ENCODE measurements around the gene KIAA0513. TPM values are rescaled to one million over a fixed set of nuclear protein-coding genes. Genes with fewer than 3 reads are reported as not detected.

Gene KIAA0513
- total RNA-seq, 1 donor from 2014 or later = 21.7 TPM

DNA sequence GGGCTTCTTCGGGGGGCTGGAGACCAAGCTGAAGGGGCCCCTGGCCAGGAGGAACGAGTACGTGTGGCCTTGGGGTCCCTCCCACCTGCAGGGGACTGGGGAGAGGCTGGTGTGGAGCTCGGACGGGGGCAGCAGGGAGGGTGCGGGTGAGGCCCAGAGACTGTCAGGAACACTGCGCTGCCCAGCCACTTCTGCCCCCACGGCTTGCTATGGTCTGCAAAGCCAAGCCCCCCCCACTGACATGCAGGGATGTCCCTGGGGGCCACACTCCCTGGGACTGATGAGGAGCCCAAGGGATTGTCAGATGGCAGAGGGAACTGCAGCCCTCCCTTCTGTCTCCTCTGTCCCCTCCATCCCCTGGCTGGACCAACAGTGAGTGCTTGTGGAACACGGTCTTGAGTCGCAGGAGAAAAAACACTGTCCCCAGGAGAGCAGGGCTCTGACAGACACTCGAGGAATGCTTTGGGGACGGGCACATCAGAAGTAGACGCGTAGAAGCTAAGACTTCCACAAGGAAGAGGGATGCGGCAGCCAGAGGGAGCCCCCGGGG is 50.1 kb downstream of the KIAA0513 start:
- H3K36me3 ChIP-seq = peaks cover 44% of the 10 kb centered on the region
- ATAC-seq (no peak), DNase-seq (no peak)
- H3K4me3 ChIP-seq = no peak overlapping the region
- intact Hi-C loops (cut with DNase I) = no loop called here
- H3K27ac ChIP-seq = no peak overlapping the region
- H3K9me3 ChIP-seq = no peaks in the 10 kb centered on the region
- peaks cover under 1% of the 10 kb centered on the region for H3K4me1 ChIP-seq
- TF ChIP-seq, protein P1, sequence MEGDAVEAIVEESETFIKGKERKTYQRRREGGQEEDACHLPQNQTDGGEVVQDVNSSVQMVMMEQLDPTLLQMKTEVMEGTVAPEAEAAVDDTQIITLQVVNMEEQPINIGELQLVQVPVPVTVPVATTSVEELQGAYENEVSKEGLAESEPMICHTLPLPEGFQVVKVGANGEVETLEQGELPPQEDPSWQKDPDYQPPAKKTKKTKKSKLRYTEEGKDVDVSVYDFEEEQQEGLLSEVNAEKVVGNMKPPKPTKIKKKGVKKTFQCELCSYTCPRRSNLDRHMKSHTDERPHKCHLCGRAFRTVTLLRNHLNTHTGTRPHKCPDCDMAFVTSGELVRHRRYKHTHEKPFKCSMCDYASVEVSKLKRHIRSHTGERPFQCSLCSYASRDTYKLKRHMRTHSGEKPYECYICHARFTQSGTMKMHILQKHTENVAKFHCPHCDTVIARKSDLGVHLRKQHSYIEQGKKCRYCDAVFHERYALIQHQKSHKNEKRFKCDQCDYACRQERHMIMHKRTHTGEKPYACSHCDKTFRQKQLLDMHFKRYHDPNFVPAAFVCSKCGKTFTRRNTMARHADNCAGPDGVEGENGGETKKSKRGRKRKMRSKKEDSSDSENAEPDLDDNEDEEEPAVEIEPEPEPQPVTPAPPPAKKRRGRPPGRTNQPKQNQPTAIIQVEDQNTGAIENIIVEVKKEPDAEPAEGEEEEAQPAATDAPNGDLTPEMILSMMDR (IDR thresholded peaks at IDR 0.05) = no peak
- no peaks in the 10 kb centered on the region for H3K27me3 ChIP-seq

DNA sequence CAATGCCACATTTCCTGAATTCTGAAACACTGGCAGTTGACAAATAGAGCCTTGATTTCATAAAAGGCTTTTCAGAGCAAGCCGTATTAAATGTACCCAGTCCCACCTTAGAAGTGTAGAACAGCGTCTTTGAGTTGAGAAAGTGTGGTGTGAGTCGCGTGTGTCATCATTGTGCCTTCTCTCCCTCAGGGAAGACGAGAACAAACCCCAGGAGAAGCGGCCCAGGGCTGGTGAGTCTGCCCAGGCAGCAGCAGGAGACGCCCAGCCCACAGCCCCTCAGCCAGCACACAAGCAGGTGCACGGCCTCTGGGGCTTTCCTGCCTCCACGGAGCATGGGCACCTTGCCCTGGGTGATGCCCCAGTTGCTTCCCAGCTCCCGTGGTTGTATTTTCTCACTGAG is 50.6 kb downstream of the KIAA0513 start:
- Histone ChIP-seq H3K9me3 (no peaks in the 10 kb centered on the region), H3K4me1 (no peaks in the 10 kb centered on the region), H3K27ac (no peak overlapping the region), H3K4me3 (no peak overlapping the region), H3K36me3 (peaks cover 39% of the 10 kb centered on the region), H3K27me3 (no peaks in the 10 kb centered on the region)
- no peak for ATAC-seq
- intact Hi-C loops (cut with DNase I) = no loop called here
- DNase-seq = no peak
- TF ChIP-seq, protein P1 (IDR thresholded peaks at IDR 0.05) = no peak

DNA sequence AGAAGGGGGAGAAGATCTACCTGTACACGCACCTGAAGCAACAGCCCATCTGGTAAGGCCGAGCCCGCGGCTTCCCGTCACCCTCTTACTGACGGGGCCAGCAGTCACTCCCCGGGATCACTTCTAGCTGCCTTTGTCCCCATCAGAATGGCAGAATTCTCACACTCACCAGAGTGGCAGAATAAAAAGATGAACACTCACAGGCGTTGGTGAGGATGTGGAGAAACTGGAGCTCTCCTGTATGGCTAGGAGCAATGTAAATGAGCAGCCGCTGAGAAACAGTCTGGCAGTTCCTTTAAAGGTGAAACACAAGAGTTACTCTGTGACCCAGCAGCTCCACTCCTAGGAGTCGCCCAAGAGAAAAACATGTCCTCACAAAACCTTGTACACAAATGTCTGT is 51.4 kb downstream of the KIAA0513 start:
- intact Hi-C loops (cut with DNase I) = no loop called here
- DNase-seq (no peak), ATAC-seq (no peak)
- Histone ChIP-seq H3K9me3 (no peaks in the 10 kb centered on the region), H3K36me3 (peaks cover 39% of the 10 kb centered on the region), H3K27me3 (no peaks in the 10 kb centered on the region), H3K4me1 (no peaks in the 10 kb centered on the region), H3K4me3 (no peak overlapping the region), H3K27ac (no peak overlapping the region)
- TF ChIP-seq, protein P1 (IDR thresholded peaks at IDR 0.05) = no peak

DNA sequence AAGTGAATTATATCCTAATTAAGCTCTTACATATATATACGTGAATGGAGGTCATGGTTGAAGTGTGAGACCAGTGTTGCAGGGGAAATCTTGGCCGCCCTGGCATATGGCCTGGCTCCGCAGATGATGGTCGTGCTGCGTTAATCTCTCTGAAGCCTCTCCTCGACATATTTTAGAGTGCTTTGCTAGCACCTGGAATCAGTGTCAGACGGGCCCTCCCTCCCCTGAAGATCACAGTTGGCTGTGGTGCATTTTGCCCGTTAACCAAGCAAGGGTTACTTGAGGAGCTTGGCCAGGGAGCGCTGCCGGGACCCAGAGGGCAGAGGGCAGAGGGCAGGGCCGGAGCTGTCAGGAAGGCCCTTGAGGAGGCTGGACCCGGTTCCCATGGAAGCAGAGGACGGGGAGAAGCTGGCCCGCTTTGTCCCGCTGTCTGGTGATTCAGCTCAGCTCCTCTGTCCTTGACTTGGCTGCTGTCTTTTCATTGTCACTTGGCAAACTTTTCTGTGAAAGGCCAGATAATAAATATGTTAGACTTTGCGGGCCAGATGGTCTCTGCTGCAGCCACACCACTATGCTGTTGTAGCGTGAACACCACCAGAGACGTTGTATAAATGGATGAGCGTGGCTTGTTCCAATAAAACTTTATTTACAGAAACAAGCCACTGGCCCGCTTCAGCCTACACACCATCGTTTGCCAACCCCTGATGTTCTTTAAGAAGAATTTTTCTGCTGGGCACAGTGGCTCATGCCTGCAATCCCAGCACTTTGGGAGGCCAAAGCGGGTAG is 52.4 kb downstream of the KIAA0513 start:
- Histone ChIP-seq H3K27me3 (no peaks in the 10 kb centered on the region), H3K9me3 (no peaks in the 10 kb centered on the region), H3K4me1 (no peaks in the 10 kb centered on the region), H3K27ac (no peak overlapping the region), H3K4me3 (no peak overlapping the region), H3K36me3 (peaks cover 39% of the 10 kb centered on the region)
- intact Hi-C loops (cut with DNase I) = no loop called here
- TF ChIP-seq, protein P1 (IDR thresholded peaks at IDR 0.05) = no peak
- ATAC-seq = no peak
- no peak for DNase-seq

DNA sequence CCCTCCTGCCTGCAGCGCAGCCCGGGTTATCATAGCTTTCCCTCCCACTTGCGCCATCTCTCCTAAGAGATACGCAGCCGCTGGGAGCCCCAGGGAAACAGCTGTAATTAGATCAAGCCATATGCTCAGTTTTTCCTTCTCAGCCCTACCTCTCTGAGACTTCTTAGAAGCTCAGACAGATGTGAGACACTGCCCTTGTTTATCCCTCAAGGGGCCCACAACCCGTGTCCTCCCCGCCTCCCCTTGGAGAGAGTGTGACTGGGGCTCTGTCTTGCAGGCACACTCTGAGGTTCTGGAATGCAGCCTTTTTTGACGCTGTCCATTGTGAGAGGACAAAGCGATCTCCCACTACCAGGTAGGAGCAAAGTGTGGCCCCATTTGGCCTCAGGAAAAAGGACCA is 53.4 kb downstream of the KIAA0513 start:
- intact Hi-C loops (cut with DNase I) = no loop called here
- Histone ChIP-seq H3K27ac (no peak overlapping the region), H3K36me3 (peaks cover 39% of the 10 kb centered on the region), H3K4me1 (no peaks in the 10 kb centered on the region), H3K9me3 (no peaks in the 10 kb centered on the region), H3K4me3 (no peak overlapping the region), H3K27me3 (no peaks in the 10 kb centered on the region)
- TF ChIP-seq, protein P1 (IDR thresholded peaks at IDR 0.05) = no peak
- ATAC-seq = no peak
- no peak for DNase-seq

Data from upper lobe of right lung (tissue), 1 donor.